Activated naive CD4-positive, alpha-beta T cell treated with anti-CD3 and anti-CD28 coated beads, Interleukin-2, amount 50 U/mL, for 24 hours (primary cell): ENCODE measurements around the gene CALML4.

Experiments used
- H3K27ac Mint-ChIP-seq: one replicate; pipeline ENCODE4 v1.8.0; 2021; ENCODE audit warnings: mild to moderate bottlenecking, mixed read lengths
- H3K27me3 Mint-ChIP-seq: one replicate; pipeline ENCODE4 v1.8.0; 2021; ENCODE audit warnings: mixed read lengths
- H3K36me3 Mint-ChIP-seq: one replicate; pipeline ENCODE4 v1.8.0; 2021; ENCODE audit warnings: mixed read lengths
- H3K4me1 Mint-ChIP-seq: one replicate; pipeline ENCODE4 v1.8.0; 2021; ENCODE audit warnings: mixed read lengths
- H3K4me3 Mint-ChIP-seq: one replicate; pipeline ENCODE4 v1.8.0; 2021; ENCODE audit warnings: mild to moderate bottlenecking, mixed read lengths
- H3K9me3 Mint-ChIP-seq: one replicate; pipeline ENCODE4 v1.8.0; 2021; ENCODE audit warnings: mixed read lengths

CALML4 gene

GRCh38 chr15:68158046-68158628 is 47.0 kb downstream of the CALML4 start:
- Mint-ChIP-seq H3K36me3 (peaks cover 28% of the 10 kb centered on the region), H3K27ac (no peak overlapping the region), H3K4me3 (no peak overlapping the region), H3K9me3 (no peaks in the 10 kb centered on the region), H3K27me3 (no peaks in the 10 kb centered on the region), H3K4me1 (peaks cover 7% of the 10 kb centered on the region)

DNA sequence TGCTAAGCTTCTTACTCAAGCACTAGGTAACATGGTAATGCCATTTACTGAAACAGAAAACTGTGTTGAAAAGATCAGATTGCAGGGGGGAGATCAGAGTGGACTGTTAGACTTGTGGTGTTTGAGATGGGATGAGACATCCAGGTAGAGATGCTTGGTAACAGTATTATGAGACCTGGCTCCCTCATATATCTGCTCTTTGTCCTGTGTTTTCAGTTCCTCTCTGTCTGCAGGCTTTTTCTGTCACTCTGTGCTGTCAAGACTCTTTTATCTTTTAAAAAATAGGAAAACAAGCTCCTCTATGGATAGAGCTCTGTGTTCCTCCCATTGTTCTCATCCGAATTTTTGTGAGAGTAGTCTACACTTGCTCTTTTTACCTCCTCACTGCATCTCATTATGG is 48.1 kb downstream of the CALML4 start:
- H3K27ac Mint-ChIP-seq, result no peak overlapping the region
- H3K4me1 Mint-ChIP-seq, result peaks cover 10% of the 10 kb centered on the region
- H3K27me3 Mint-ChIP-seq, result no peaks in the 10 kb centered on the region
- peaks cover 27% of the 10 kb centered on the region for H3K36me3 Mint-ChIP-seq
- H3K9me3 Mint-ChIP-seq, result no peaks in the 10 kb centered on the region
- H3K4me3 Mint-ChIP-seq, result no peak overlapping the region

- H3K36me3 Mint-ChIP-seq, result peaks cover 15% of the 10 kb centered on the region
- no peak overlapping the region for H3K4me3 Mint-ChIP-seq
- no peak overlapping the region for H3K27ac Mint-ChIP-seq
- H3K9me3 Mint-ChIP-seq, result no peaks in the 10 kb centered on the region
- H3K4me1 Mint-ChIP-seq, result peaks cover 6% of the 10 kb centered on the region
- H3K27me3 Mint-ChIP-seq, result no peaks in the 10 kb centered on the region
These were observed 50.1 kb downstream of the CALML4 start for GRCh38 chr15:68154923-68155559.

GRCh38 chr15:68152342-68152741 is 52.8 kb downstream of the CALML4 start:
- no peaks in the 10 kb centered on the region for H3K27me3 Mint-ChIP-seq
- H3K36me3 Mint-ChIP-seq, result peaks cover 18% of the 10 kb centered on the region
- no peaks in the 10 kb centered on the region for H3K9me3 Mint-ChIP-seq
- H3K27ac Mint-ChIP-seq, result peak overlapping the region; percentile 13
- peaks cover 19% of the 10 kb centered on the region for H3K4me1 Mint-ChIP-seq
- no peak overlapping the region for H3K4me3 Mint-ChIP-seq

DNA sequence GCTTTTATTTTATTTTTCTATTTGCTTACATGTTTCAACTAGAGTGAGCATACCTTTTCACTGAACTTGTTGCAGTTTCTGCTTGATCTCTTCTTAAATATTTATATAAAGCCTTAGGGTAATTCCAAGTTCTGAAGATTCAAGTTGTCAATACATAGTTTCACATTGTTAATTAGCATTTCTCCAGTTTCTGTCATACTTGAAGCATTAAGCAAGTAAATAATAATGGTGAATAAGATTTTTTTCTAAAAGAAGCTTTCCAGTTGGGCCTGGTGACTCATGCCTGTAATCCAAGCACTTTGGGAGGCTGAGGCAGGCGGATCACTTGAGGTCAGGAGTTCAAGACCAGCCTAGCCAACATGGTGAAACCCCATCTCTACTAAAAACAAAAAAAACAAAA is 53.9 kb downstream of the CALML4 start:
- H3K36me3 Mint-ChIP-seq, result peaks cover 20% of the 10 kb centered on the region
- H3K4me1 Mint-ChIP-seq, result peaks cover 23% of the 10 kb centered on the region
- no peaks in the 10 kb centered on the region for H3K27me3 Mint-ChIP-seq
- H3K27ac Mint-ChIP-seq, result no peak overlapping the region
- H3K4me3 Mint-ChIP-seq, result no peak overlapping the region
- H3K9me3 Mint-ChIP-seq, result no peaks in the 10 kb centered on the region

DNA sequence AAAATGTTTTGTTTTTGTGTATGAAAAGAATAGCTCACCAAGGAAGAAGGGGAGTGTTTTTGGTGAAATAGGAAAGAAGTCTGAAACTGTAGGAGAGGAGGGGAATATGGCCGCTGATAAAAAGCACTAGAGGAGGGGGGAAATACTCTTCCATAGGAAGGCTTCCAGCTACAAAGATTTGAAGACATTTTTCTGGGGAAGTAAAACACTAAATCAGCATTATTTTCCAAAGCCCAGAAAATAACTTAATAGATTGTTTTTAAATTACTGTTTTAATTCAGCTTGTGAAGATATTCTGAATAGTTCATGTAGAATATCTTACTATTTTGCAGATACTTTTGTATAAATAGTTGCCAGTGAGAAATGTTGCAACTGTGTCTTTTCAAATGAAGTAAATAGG is 54.9 kb downstream of the CALML4 start:
- no peak overlapping the region for H3K27ac Mint-ChIP-seq
- H3K4me1 Mint-ChIP-seq, result peaks cover 23% of the 10 kb centered on the region
- H3K36me3 Mint-ChIP-seq, result peaks cover 21% of the 10 kb centered on the region
- H3K27me3 Mint-ChIP-seq, result no peaks in the 10 kb centered on the region
- H3K9me3 Mint-ChIP-seq, result no peaks in the 10 kb centered on the region
- no peak overlapping the region for H3K4me3 Mint-ChIP-seq

- no peaks in the 10 kb centered on the region for H3K27me3 Mint-ChIP-seq
- H3K27ac Mint-ChIP-seq, result peak overlapping the region; percentile 37
- H3K36me3 Mint-ChIP-seq, result peaks cover 17% of the 10 kb centered on the region
- no peak overlapping the region for H3K4me3 Mint-ChIP-seq
- peaks cover 26% of the 10 kb centered on the region for H3K4me1 Mint-ChIP-seq
- H3K9me3 Mint-ChIP-seq, result no peaks in the 10 kb centered on the region
These were observed 56.1 kb downstream of the CALML4 start for GRCh38 chr15:68149059-68149458.

DNA sequence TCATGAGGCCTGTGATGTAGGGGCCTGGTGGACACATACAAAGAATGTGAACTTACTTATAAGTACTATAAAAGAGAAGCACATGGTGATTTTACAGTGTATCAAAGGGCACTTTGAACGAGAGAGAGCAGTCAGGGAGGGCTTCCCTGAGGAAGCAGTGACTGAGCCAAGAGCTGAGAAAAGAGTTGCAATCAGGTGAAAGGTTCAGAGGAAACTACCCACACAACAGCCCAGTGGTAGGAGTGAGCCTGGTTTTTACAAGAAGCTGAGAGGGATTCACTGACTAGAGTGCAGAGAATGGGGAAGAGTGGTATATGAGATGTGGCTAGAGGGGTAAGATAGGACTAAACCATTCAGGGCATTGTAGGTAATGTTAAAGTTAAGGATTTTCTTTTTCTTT is 57.1 kb downstream of the CALML4 start:
- Mint-ChIP-seq H3K36me3 (peaks cover 21% of the 10 kb centered on the region), H3K27me3 (no peaks in the 10 kb centered on the region), H3K9me3 (no peaks in the 10 kb centered on the region), H3K4me3 (no peak overlapping the region), H3K4me1 (peaks cover 32% of the 10 kb centered on the region), H3K27ac (peak overlapping the region; percentile 10)

DNA sequence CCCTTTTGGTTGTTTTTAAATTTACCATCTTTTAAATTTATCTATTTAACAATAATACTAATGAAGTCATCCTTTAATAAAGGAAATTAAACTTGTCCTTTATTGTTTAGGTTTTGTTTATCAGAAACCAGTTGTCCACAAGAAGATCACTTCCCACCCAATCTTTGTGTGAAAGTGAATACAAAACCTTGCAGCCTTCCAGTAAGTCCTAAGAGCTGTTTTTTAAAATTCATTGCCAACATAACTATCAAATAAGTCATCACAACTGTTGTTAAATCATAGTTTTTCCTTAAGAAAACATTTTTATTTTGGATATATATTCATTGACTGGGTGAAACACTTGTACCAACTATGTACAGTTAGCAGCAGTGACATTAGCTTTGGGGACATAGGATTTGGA is 59.4 kb downstream of the CALML4 start:
- Mint-ChIP-seq H3K4me1 (peaks cover 38% of the 10 kb centered on the region), H3K4me3 (no peak overlapping the region), H3K9me3 (no peaks in the 10 kb centered on the region), H3K27ac (no peak overlapping the region), H3K36me3 (peaks cover 18% of the 10 kb centered on the region), H3K27me3 (no peaks in the 10 kb centered on the region)

GRCh38 chr15:68143785-68144184 is 61.3 kb downstream of the CALML4 start:
- H3K36me3 Mint-ChIP-seq, result peaks cover 17% of the 10 kb centered on the region
- no peak overlapping the region for H3K27ac Mint-ChIP-seq

GRCh38 chr15:68143129-68143528 is 62.0 kb downstream of the CALML4 start:
- Mint-ChIP-seq H3K9me3 (no peaks in the 10 kb centered on the region), H3K27me3 (no peaks in the 10 kb centered on the region), H3K36me3 (peaks cover 17% of the 10 kb centered on the region)

More at GRCh38 chr15:68143785-68144184, 61.3 kb downstream of the CALML4 start:
- H3K4me3 Mint-ChIP-seq, result no peak overlapping the region
- H3K4me1 Mint-ChIP-seq, result peaks cover 51% of the 10 kb centered on the region
- no peaks in the 10 kb centered on the region for H3K9me3 Mint-ChIP-seq
- no peaks in the 10 kb centered on the region for H3K27me3 Mint-ChIP-seq

More at GRCh38 chr15:68143129-68143528, 62.0 kb downstream of the CALML4 start:
- no peak overlapping the region for H3K27ac Mint-ChIP-seq
- H3K4me1 Mint-ChIP-seq, result peaks cover 50% of the 10 kb centered on the region
- H3K4me3 Mint-ChIP-seq, result no peak overlapping the region
